CD4-positive, alpha-beta T cell treated with Interferon alpha-2 for 1 hour (primary cell): ENCODE data around the gene CHRM1.

Source experiments
- DNase-seq, 2 donors: peaks; one replicate each; pipeline ENCODE4 v3.0.0-alpha.2; 2020 to 2022

The CHRM1 gene

GRCh38 chr11:62925745-62926679 is 4.8 kb upstream of the CHRM1 start:
- DNase-seq: no peak

- DNase-seq: no peak
These were observed 4.1 kb upstream of the CHRM1 start for GRCh38 chr11:62925308-62925707.

GRCh38 chr11:62923601-62924411 is 2.6 kb upstream of the CHRM1 start:
- peak; percentile 20 to 26 for DNase-seq

- no peak for DNase-seq
These were observed 1.7 kb upstream of the CHRM1 start for GRCh38 chr11:62922653-62923431.

- no peak for DNase-seq
These were observed 1.0 kb upstream of the CHRM1 start for GRCh38 chr11:62922189-62922589.

GRCh38 chr11:62921573-62922188 is 518 bp upstream of the CHRM1 start:
- no peak for DNase-seq

GRCh38 chr11:62919898-62920640 is 1.1 kb downstream of the CHRM1 start:
- no peak for DNase-seq

GRCh38 chr11:62919476-62919875 is 1.7 kb downstream of the CHRM1 start:
- no peak for DNase-seq

- no peak for DNase-seq
These were observed 2.6 kb downstream of the CHRM1 start for GRCh38 chr11:62918531-62918930.

- DNase-seq: no peak
These were observed 3.2 kb downstream of the CHRM1 start for GRCh38 chr11:62917906-62918502.

GRCh38 chr11:62914416-62914815 is 6.7 kb downstream of the CHRM1 start:
- DNase-seq: no peak

GRCh38 chr11:62912268-62912667 is 8.9 kb downstream of the CHRM1 start:
- DNase-seq: no peak

GRCh38 chr11:62911137-62912130 is 9.7 kb downstream of the CHRM1 start:
- DNase-seq: no peak

GRCh38 chr11:62910141-62910882 is 10.9 kb downstream of the CHRM1 start:
- no peak for DNase-seq

GRCh38 chr11:62909107-62909894 is 11.9 kb downstream of the CHRM1 start:
- DNase-seq: no peak

- no peak for DNase-seq
These were observed 12.6 kb downstream of the CHRM1 start for GRCh38 chr11:62908468-62909072.

GRCh38 chr11:62905927-62906531 is 15.1 kb downstream of the CHRM1 start:
- DNase-seq: peak; percentile 72 to 81

- no peak for DNase-seq
These were observed 15.9 kb downstream of the CHRM1 start for GRCh38 chr11:62905296-62905695.
